Germinal center (tissue), 1 donor: ENCODE data around the gene MS4A6E.
A peak's percentile ranks its signal among the peaks of the same experiment; 100 is the strongest.

Experiments used
- DNase-seq: peaks from one replicate; pipeline ENCODE4 v3.0.0; 2012; ENCODE audit warnings: mixed read lengths, low spot score

MS4A6E gene

DNA sequence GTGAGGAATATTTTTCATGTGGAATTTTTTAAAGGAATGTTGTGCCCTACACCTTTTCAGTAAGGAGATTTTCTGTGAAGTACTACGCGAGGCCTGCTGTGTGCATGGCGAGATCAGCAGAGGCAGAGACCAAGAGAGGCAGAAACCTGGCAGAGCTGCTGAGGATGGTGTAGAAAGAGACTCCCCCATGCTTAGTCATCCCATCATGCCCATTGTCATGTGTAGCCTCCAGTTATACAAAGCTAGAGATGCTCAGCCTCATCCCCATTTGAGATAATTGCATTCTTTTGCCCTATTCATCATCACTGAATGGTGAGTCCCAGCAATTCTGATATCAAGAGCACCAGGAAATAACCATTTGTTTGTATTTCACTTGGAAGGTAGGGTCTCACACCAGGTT lies 48.3 kb downstream of the MS4A6E start:
- DNase-seq, result no peak

DNA sequence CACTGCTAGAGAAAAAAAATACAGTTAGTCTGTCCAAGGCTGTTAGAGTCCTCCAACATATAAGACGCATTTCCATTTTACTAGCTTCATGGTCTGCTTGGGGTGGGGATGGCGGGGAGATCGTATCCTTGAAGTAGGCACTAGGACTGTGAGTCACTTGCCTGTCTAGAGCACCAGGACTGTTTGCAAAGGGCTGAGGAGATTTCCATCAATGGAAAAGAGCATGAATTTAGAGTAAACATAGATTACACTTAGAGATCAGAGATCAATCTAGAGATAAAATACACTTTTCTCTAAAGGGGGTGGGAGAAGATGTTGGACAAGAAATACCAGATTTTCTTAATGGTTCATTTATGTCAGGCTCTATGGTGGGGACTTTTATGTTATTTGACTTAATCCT lies 49.5 kb downstream of the MS4A6E start:
- no peak for DNase-seq

GRCh38 chr11:60377401-60378136 lies 50.5 kb downstream of the MS4A6E start:
- DNase-seq, result peak; percentile 76

DNA sequence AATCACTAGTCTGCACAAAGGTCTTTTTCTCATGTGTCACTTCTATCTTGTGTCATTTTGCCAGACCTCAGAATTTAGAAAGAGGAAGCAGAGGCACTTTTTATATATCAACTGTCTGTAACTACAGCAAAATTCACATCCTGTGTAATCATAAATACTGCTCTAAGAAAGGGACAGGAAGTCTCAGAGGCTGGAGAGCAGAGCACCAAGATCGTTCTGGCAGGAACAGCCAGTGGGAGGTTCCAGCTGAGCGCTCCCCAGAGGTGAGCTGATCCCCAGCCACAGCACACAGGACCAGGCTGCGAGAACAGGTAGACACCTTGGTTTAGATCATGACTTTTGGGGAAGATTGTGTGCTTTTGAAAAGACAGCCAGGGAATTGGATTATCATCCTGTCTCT lies 51.3 kb downstream of the MS4A6E start, which contains the start of gene MS4A7:
MS4A7 (plus strand) TSS at position 179 of the 400 bp plus-strand sequence. CDS start 4,610 bp downstream, outside the sequence.
- peak; percentile 75 for DNase-seq

GRCh38 chr11:60389279-60389910 lies 62.3 kb downstream of the MS4A6E start:
- DNase-seq, result peak; percentile 55

GRCh38 chr11:60390419-60390818 lies 63.4 kb downstream of the MS4A6E start:
- peak; percentile 18 for DNase-seq
